GM23248 (cell line): ENCODE measurements around the gene SARDH.

Experiments used
- EZH2 ChIP-seq: fragments of 200-600 bp; sonication (generic); IDR thresholded peaks from 2 replicates; pipeline ENCODE4 v1.6.1; 2018; ENCODE audit warnings: antibody characterized with exemption, mild to moderate bottlenecking; ENCODE audit not compliant: insufficient read depth, poor library complexity, severe bottlenecking
- EZH2phosphoT487 ChIP-seq: fragments of 200-600 bp; sonication (generic); IDR thresholded peaks from 2 replicates; pipeline ENCODE4 v1.6.1; 2018; ENCODE audit warnings: antibody characterized with exemption, moderate library complexity, mild to moderate bottlenecking, low read depth; ENCODE audit not compliant: insufficient read depth

- no peak for TF ChIP-seq EZH2
- no peak for TF ChIP-seq EZH2phosphoT487
Measured at GRCh38 chr9:133641861-133642595, 96.1 kb downstream of the SARDH start.
